ENCODE results near the gene GPR157. TPM values are rescaled to one million over a fixed set of nuclear protein-coding genes. Genes with fewer than 3 reads are reported as not detected.

Gene GPR157
- total and polyA plus RNA-seq, 2 of the 13 experiments (the other 11 are each of a cell fraction or from before 2014, with no cell fraction given) = 10.1 to 19.2 TPM

DNA sequence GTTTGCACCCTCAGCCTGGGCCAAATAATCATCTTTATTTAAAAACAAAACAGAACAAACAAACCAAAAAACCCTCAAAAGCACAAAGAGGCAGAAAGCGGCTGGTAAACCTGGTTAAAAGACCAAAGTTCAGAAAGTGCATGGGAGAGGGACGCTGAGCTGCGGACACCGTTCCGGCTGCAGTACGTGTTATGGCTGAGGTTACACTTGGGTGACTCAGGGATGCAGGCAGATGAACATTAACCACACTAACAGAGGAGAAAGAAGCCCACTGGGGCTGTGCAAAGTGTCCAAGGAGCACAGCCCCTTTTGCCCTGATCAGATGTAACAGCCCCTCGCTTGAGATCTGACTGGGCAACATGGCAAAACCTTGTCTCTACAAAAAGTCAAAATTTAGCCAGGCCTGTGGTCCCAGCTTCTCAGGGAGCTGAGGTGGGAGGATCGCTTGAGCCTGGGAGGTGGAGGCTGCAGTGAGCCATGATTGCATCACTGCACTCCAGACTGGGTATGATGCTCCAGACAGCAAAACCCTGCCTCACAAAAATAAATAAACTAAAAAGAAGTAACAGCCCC, 28.3 kb downstream of the GPR157 start (continued):
- TF ChIP-seq ZNF792 (CRISPR knock-in tag; IDR thresholded peaks at IDR 0.05) (0 out of 2 replicates have a peak, but pooled peaks have one; percentile 33), ZBTB1 (CRISPR knock-in tag; IDR thresholded peaks at IDR 0.05; ENCODE audit: borderline replicate concordance) (no peak), TBP (CRISPR knock-in tag; IDR thresholded peaks at IDR 0.05) (no peak), ZNF674 (CRISPR knock-in tag; IDR thresholded peaks at IDR 0.05; ENCODE audit: low read depth) (no peak), RFX1 (IDR thresholded peaks at IDR 0.05) (no peak), PLRG1 (conservative IDR thresholded peaks at IDR 0.05) (no peak), MIER2 (CRISPR knock-in tag; IDR thresholded peaks at IDR 0.05) (no peak), RXRB (CRISPR knock-in tag; IDR thresholded peaks at IDR 0.05; ENCODE audit: borderline replicate concordance) (peak; percentile 57; the same call in 1 of the 2 replicates), ZNF124 (CRISPR knock-in tag; IDR thresholded peaks at IDR 0.05) (no peak), TBX3 (IDR thresholded peaks at IDR 0.05; ENCODE audit: borderline replicate concordance) (no peak), NFATC3 (CRISPR knock-in tag; IDR thresholded peaks at IDR 0.05) (no peak), MXI1 (IDR thresholded peaks at IDR 0.05; ENCODE audit: borderline replicate concordance, low read depth, low read length) (no peak; the same call in 2 of the 3 replicates), ZNF431 (CRISPR knock-in tag; IDR thresholded peaks at IDR 0.05; ENCODE audit: borderline replicate concordance, low read depth) (no peak), POLR2AphosphoS5 (IDR thresholded peaks at IDR 0.05; ENCODE audit: low read depth, low read length) (no peak), TRIM24 (CRISPR knock-in tag; IDR thresholded peaks at IDR 0.05) (no peak), ZBTB7A (CRISPR knock-in tag; IDR thresholded peaks at IDR 0.05) (0 out of 2 replicates have a peak, but pooled peaks have one; percentile 35)
- TF ChIP-seq, protein P1, sequence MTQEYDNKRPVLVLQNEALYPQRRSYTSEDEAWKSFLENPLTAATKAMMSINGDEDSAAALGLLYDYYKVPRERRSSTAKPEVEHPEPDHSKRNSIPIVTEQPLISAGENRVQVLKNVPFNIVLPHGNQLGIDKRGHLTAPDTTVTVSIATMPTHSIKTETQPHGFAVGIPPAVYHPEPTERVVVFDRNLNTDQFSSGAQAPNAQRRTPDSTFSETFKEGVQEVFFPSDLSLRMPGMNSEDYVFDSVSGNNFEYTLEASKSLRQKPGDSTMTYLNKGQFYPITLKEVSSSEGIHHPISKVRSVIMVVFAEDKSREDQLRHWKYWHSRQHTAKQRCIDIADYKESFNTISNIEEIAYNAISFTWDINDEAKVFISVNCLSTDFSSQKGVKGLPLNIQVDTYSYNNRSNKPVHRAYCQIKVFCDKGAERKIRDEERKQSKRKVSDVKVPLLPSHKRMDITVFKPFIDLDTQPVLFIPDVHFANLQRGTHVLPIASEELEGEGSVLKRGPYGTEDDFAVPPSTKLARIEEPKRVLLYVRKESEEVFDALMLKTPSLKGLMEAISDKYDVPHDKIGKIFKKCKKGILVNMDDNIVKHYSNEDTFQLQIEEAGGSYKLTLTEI (CRISPR knock-in tag; conservative IDR thresholded peaks at IDR 0.05) = no peak
- TF ChIP-seq, protein P2, sequence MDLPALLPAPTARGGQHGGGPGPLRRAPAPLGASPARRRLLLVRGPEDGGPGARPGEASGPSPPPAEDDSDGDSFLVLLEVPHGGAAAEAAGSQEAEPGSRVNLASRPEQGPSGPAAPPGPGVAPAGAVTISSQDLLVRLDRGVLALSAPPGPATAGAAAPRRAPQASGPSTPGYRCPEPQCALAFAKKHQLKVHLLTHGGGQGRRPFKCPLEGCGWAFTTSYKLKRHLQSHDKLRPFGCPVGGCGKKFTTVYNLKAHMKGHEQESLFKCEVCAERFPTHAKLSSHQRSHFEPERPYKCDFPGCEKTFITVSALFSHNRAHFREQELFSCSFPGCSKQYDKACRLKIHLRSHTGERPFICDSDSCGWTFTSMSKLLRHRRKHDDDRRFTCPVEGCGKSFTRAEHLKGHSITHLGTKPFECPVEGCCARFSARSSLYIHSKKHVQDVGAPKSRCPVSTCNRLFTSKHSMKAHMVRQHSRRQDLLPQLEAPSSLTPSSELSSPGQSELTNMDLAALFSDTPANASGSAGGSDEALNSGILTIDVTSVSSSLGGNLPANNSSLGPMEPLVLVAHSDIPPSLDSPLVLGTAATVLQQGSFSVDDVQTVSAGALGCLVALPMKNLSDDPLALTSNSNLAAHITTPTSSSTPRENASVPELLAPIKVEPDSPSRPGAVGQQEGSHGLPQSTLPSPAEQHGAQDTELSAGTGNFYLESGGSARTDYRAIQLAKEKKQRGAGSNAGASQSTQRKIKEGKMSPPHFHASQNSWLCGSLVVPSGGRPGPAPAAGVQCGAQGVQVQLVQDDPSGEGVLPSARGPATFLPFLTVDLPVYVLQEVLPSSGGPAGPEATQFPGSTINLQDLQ (CRISPR knock-in tag; IDR thresholded peaks at IDR 0.05) = no peak
- TF ChIP-seq, protein P3, sequence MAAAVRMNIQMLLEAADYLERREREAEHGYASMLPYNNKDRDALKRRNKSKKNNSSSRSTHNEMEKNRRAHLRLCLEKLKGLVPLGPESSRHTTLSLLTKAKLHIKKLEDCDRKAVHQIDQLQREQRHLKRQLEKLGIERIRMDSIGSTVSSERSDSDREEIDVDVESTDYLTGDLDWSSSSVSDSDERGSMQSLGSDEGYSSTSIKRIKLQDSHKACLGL (CRISPR knock-in tag; IDR thresholded peaks at IDR 0.05) = no peak
- TF ChIP-seq, protein P4, sequence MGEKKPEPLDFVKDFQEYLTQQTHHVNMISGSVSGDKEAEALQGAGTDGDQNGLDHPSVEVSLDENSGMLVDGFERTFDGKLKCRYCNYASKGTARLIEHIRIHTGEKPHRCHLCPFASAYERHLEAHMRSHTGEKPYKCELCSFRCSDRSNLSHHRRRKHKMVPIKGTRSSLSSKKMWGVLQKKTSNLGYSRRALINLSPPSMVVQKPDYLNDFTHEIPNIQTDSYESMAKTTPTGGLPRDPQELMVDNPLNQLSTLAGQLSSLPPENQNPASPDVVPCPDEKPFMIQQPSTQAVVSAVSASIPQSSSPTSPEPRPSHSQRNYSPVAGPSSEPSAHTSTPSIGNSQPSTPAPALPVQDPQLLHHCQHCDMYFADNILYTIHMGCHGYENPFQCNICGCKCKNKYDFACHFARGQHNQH (CRISPR knock-in tag; IDR thresholded peaks at IDR 0.05) = peak; percentile 73
- TF ChIP-seq, protein P5, sequence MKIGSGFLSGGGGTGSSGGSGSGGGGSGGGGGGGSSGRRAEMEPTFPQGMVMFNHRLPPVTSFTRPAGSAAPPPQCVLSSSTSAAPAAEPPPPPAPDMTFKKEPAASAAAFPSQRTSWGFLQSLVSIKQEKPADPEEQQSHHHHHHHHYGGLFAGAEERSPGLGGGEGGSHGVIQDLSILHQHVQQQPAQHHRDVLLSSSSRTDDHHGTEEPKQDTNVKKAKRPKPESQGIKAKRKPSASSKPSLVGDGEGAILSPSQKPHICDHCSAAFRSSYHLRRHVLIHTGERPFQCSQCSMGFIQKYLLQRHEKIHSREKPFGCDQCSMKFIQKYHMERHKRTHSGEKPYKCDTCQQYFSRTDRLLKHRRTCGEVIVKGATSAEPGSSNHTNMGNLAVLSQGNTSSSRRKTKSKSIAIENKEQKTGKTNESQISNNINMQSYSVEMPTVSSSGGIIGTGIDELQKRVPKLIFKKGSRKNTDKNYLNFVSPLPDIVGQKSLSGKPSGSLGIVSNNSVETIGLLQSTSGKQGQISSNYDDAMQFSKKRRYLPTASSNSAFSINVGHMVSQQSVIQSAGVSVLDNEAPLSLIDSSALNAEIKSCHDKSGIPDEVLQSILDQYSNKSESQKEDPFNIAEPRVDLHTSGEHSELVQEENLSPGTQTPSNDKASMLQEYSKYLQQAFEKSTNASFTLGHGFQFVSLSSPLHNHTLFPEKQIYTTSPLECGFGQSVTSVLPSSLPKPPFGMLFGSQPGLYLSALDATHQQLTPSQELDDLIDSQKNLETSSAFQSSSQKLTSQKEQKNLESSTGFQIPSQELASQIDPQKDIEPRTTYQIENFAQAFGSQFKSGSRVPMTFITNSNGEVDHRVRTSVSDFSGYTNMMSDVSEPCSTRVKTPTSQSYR (CRISPR knock-in tag; IDR thresholded peaks at IDR 0.05; ENCODE audit: borderline replicate concordance) = no peak
- TF ChIP-seq, protein P6, sequence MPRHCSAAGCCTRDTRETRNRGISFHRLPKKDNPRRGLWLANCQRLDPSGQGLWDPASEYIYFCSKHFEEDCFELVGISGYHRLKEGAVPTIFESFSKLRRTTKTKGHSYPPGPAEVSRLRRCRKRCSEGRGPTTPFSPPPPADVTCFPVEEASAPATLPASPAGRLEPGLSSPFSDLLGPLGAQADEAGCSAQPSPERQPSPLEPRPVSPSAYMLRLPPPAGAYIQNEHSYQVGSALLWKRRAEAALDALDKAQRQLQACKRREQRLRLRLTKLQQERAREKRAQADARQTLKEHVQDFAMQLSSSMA (CRISPR knock-in tag; IDR thresholded peaks at IDR 0.05) = no peak

Data from HepG2 (cell line).